Retinal pigment epithelial cell (primary cell): ENCODE measurements around the gene KRTAP12-4.

Experiments
- DNase-seq: peaks from one replicate; pipeline ENCODE4 v3.0.0-alpha.2; 2010; ENCODE audit warnings: low read depth
- H3K4me3 ChIP-seq: 2 replicates; pipeline ENCODE4 v1.5.1; 2011; ENCODE audit warnings: mild to moderate bottlenecking, low read length, control low read depth, moderate library complexity
- TF ChIP-seq, protein P1 (sequence below): conservative IDR thresholded peaks from 2 replicates; pipeline ENCODE4 v1.5.1; 2011; ENCODE audit warnings: low read depth, low read length, control low read depth, inconsistent platforms

Gene KRTAP12-4

DNA sequence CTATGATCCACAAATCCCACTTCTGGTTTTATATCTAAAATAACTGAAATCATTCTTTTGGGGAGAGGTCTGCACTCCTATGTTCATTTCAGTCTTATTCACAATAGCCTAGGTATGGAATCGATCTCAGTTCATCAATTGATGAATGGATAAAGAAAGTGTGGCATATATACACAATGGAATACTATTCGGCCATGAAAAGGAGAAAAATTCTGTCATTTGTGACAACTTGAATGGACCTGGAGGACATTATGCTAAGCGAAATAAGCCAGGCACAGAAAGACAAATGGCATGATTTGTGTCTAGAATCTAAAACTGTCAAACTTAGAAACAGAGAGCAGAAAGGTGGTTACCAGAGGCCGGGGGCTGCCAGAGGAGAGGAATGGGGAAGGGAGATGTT, 48.0 kb downstream of the KRTAP12-4 start:
- no peak for DNase-seq
- H3K4me3 ChIP-seq, result no peak overlapping the region
- TF ChIP-seq, protein P1, sequence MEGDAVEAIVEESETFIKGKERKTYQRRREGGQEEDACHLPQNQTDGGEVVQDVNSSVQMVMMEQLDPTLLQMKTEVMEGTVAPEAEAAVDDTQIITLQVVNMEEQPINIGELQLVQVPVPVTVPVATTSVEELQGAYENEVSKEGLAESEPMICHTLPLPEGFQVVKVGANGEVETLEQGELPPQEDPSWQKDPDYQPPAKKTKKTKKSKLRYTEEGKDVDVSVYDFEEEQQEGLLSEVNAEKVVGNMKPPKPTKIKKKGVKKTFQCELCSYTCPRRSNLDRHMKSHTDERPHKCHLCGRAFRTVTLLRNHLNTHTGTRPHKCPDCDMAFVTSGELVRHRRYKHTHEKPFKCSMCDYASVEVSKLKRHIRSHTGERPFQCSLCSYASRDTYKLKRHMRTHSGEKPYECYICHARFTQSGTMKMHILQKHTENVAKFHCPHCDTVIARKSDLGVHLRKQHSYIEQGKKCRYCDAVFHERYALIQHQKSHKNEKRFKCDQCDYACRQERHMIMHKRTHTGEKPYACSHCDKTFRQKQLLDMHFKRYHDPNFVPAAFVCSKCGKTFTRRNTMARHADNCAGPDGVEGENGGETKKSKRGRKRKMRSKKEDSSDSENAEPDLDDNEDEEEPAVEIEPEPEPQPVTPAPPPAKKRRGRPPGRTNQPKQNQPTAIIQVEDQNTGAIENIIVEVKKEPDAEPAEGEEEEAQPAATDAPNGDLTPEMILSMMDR, result no peak
